Tibial artery (tissue), 4 donors: ENCODE measurements around the gene GRIK1.

Experiments
- DNase-seq, 2 donors: peaks; one replicate each; pipeline ENCODE4 v3.0.0-alpha.2; 2019
- H3K27ac ChIP-seq, 2 donors: fragments of 200-600 bp; sonication (generic) in 1 of 2; 1 replicate in 1 of 2; 2 replicates in 1 of 2; pipeline ENCODE4 v1.5.1; 2018 to 2019; ENCODE audit warnings: mild to moderate bottlenecking in 1 of 2
- H3K27me3 ChIP-seq, 2 donors: fragments of 200-600 bp; sonication (generic) in 1 of 2; one replicate each; pipeline versions ENCODE4 v1.5.1 to v1.6.0; 2016 to 2019
- H3K36me3 ChIP-seq, 3 donors: fragments of 200-600 bp; sonication (generic) in 2 of 3; one replicate each; pipeline ENCODE4 v1.5.1; 2016 to 2019; ENCODE audit warnings: mild to moderate bottlenecking in 2 of 3
- H3K4me1 ChIP-seq, 4 donors: fragments of 200-600 bp; sonication (generic) in 2 of 4; 1 replicate in 3 of 4; 2 replicates in 1 of 4; pipeline ENCODE4 v1.5.1; 2016 to 2019
- H3K4me3 ChIP-seq, 2 donors: fragments of 200-600 bp; sonication (generic) in 1 of 2; 1 replicate in 1 of 2; 2 replicates in 1 of 2; pipeline ENCODE4 v1.5.1; 2018 to 2019; ENCODE audit warnings: mild to moderate bottlenecking in 2 of 2
- H3K9me3 ChIP-seq, 3 donors: fragments of 200-600 bp; sonication (generic) in 1 of 3; one replicate each; pipeline ENCODE4 v1.5.1; 2016 to 2019
- CTCF ChIP-seq, 2 experiments: fragments of 200-600 bp in 1 of 2; fragments of 450-650 bp in 1 of 2; IDR thresholded peaks; one replicate each; pipeline ENCODE4 v1.5.1; 2017 to 2019; ENCODE audit warnings: antibody characterized with exemption in 2 of 2, mild to moderate bottlenecking in 1 of 2, moderate library complexity in 1 of 2
- intact Hi-C: fragments of 100-400 bp; cut with DNase I; formaldehyde crosslinking; loops from one replicate; pipeline ENCODE4 v1.15.0; 2023; ENCODE audit warnings: low total_unique reads

The GRIK1 gene

GRCh38 chr21:29580732-29581285, 359.0 kb downstream of the GRIK1 start:
- no peaks in the 10 kb centered on the region for H3K27me3 ChIP-seq
- no peak overlapping the region for H3K4me3 ChIP-seq
- H3K36me3 ChIP-seq: no peaks in the 10 kb centered on the region
- no peak overlapping the region for H3K27ac ChIP-seq
- no peak for DNase-seq
- no peak for TF ChIP-seq CTCF (IDR thresholded peaks at IDR 0.05)
- intact Hi-C loops: no loop called here
- H3K4me1 ChIP-seq: no peaks in the 10 kb centered on the region
- H3K9me3 ChIP-seq: no peaks in the 10 kb centered on the region

GRCh38 chr21:29578306-29578705, 361.5 kb downstream of the GRIK1 start:
- H3K36me3 ChIP-seq: no peaks in the 10 kb centered on the region
- TF ChIP-seq CTCF (IDR thresholded peaks at IDR 0.05): no peak
- H3K4me3 ChIP-seq: no peak overlapping the region
- no peaks in the 10 kb centered on the region for H3K9me3 ChIP-seq
- H3K4me1 ChIP-seq: no peaks in the 10 kb centered on the region
- H3K27me3 ChIP-seq: no peaks in the 10 kb centered on the region
- DNase-seq: no peak
- no peak overlapping the region for H3K27ac ChIP-seq
- intact Hi-C loops: no loop called here

GRCh38 chr21:29571949-29572348, 367.8 kb downstream of the GRIK1 start:
- no peaks in the 10 kb centered on the region for H3K36me3 ChIP-seq
- intact Hi-C loops: no loop called here
- no peak for TF ChIP-seq CTCF (IDR thresholded peaks at IDR 0.05)
- no peak overlapping the region for H3K4me3 ChIP-seq
- no peaks in the 10 kb centered on the region for H3K9me3 ChIP-seq
- no peak overlapping the region for H3K27ac ChIP-seq
- no peaks in the 10 kb centered on the region for H3K4me1 ChIP-seq
- H3K27me3 ChIP-seq: no peaks in the 10 kb centered on the region
- no peak for DNase-seq

- H3K27ac ChIP-seq: no peak overlapping the region
- no peaks in the 10 kb centered on the region for H3K9me3 ChIP-seq
- H3K36me3 ChIP-seq: no peaks in the 10 kb centered on the region
- no peak for DNase-seq
- H3K4me1 ChIP-seq: no peaks in the 10 kb centered on the region
- H3K27me3 ChIP-seq: no peaks in the 10 kb centered on the region
- no peak overlapping the region for H3K4me3 ChIP-seq
- intact Hi-C loops: no loop called here
- no peak for TF ChIP-seq CTCF (IDR thresholded peaks at IDR 0.05)
These were observed 371.6 kb downstream of the GRIK1 start for GRCh38 chr21:29568020-29568697.

GRCh38 chr21:29557931-29558725, 381.7 kb downstream of the GRIK1 start:
- intact Hi-C loops: no loop called here
- Histone ChIP-seq H3K9me3 (no peaks in the 10 kb centered on the region), H3K36me3 (no peaks in the 10 kb centered on the region), H3K4me3 (no peak overlapping the region), H3K4me1 (no peaks in the 10 kb centered on the region), H3K27ac (no peak overlapping the region), H3K27me3 (no peaks in the 10 kb centered on the region)
- no peak for DNase-seq
- no peak for TF ChIP-seq CTCF (IDR thresholded peaks at IDR 0.05)
